ENCODE results near the gene FBXW10. TPM values are rescaled to one million over a fixed set of nuclear protein-coding genes. Genes with fewer than 3 reads are reported as not detected.
"Not testable (repeated sequence)": the region's sequence is repeated elsewhere in the genome, so short reads cannot be mapped to it uniquely, and the experiment has no call there.

FBXW10 gene
- total RNA-seq, 1 donor from 2014 or later: not detected

DNA sequence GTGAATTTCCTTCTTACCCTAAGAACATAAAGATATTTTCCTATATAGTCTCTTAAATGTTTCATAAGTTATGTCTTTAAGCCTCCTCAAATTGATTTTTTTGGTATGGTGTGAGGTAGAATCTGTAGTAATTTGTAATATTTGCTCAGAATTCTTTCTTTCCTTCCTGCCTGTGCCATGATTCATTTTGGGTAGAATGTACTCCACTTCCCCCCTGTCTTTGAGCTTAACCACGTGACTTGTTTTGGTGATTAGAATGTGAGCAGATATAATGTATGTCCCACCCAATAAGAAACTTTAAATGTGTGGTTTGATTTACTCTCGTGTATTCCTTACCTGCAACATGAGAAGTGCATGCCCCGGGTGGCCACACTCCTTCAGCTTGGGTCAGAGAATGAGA, 77.6 kb downstream of the FBXW10 start:
- intact Hi-C loops (cut with micrococcal nuclease); H3K4me3 Mint-ChIP-seq (ENCODE audit: low read depth); H3K9me3 Mint-ChIP-seq; H3K36me3 Mint-ChIP-seq (ENCODE audit: low read depth); DNase-seq (ENCODE audit: low spot score); H3K27me3 Mint-ChIP-seq (ENCODE audit: low read depth); H3K27ac Mint-ChIP-seq: not testable (repeated sequence)
- peaks cover 11% of the 10 kb centered on the region for H3K4me1 Mint-ChIP-seq (ENCODE audit: low read depth)

DNA sequence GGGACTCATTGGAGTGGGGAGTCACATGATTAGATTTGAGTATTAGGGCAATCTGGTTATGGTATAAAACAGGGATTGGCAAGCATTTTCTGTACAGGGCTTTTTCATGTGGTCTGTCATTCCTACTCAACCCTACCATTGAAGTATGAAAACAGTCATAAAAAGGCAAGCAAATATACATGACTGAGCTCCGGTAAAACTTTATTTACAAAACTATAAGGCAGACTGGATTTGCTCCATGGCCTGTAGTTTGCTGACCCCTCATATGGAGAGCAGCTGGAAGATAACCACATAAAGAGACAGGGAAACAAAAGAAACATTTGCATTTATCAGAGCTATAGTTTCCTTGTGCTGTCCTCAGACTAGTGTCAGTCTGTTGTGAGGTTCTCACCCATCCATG, 83.8 kb downstream of the FBXW10 start:
- H3K9me3 Mint-ChIP-seq; intact Hi-C loops (cut with micrococcal nuclease); H3K27ac Mint-ChIP-seq; DNase-seq (ENCODE audit: low spot score); H3K4me3 Mint-ChIP-seq (ENCODE audit: low read depth); H3K36me3 Mint-ChIP-seq (ENCODE audit: low read depth); H3K4me1 Mint-ChIP-seq (ENCODE audit: low read depth); H3K27me3 Mint-ChIP-seq (ENCODE audit: low read depth): not testable (repeated sequence)

Other genes with a start within 250 kb of the FBXW10 start
- not detected in 2 replicates for gene TBC1D28, start 99.7 kb upstream of the FBXW10 start, total RNA-seq
- gene FOXO3B, start 61.7 kb upstream of the FBXW10 start, total RNA-seq: 5.7 and 6.3 TPM in 2 replicates
- gene TVP23B, start 37.1 kb downstream of the FBXW10 start, total RNA-seq: 31.4 and 37.5 TPM in 2 replicates
- 70.6 and 76.4 TPM in 2 replicates for gene PRPSAP2, start 114.1 kb downstream of the FBXW10 start, total RNA-seq
- gene SLC5A10, start 208.1 kb downstream of the FBXW10 start, total RNA-seq: not detected in 2 replicates

Measured in activated T-helper 2 cell treated with anti-CD3 and anti-CD28 coated beads, Interferon-gamma antibody, Interleukin-2, Interleukin-4, amounts not matched to agents 10 μg/mL and 5 μg/mL and 100 μg/mL, durations not matched to agents 14 hours and 24 hours and 36 hours (primary cell).